Suprapubic skin (tissue), 4 donors: ENCODE results near the gene MIB2.

Experiments used
- CTCF ChIP-seq, 2 donors: fragments of 200-600 bp in 1 of 2; fragments of 450-650 bp in 1 of 2; sonication (generic) in 1 of 2; IDR thresholded peaks; one replicate each; pipeline ENCODE4 v1.5.1; 2016 to 2019; ENCODE audit warnings: antibody characterized with exemption in 2 of 2, mild to moderate bottlenecking in 1 of 2, moderate library complexity in 1 of 2
- EP300 ChIP-seq: sonication (generic); formaldehyde crosslinking; IDR thresholded peaks from one replicate; pipeline ENCODE4 v1.6.1; 2017; ENCODE audit warnings: antibody characterized with exemption
- POLR2A ChIP-seq, 2 donors: fragments of 450-650 bp; IDR thresholded peaks; one replicate each; pipeline ENCODE4 v1.6.1; 2017; ENCODE audit warnings: antibody characterized with exemption in 2 of 2, mild to moderate bottlenecking in 2 of 2, moderate library complexity in 2 of 2
- POLR2AphosphoS5 ChIP-seq, 3 donors: sonication (generic); formaldehyde crosslinking; IDR thresholded peaks; one replicate each; pipeline ENCODE4 v1.6.1; 2017; ENCODE audit warnings: antibody characterized with exemption in 3 of 3

DNA sequence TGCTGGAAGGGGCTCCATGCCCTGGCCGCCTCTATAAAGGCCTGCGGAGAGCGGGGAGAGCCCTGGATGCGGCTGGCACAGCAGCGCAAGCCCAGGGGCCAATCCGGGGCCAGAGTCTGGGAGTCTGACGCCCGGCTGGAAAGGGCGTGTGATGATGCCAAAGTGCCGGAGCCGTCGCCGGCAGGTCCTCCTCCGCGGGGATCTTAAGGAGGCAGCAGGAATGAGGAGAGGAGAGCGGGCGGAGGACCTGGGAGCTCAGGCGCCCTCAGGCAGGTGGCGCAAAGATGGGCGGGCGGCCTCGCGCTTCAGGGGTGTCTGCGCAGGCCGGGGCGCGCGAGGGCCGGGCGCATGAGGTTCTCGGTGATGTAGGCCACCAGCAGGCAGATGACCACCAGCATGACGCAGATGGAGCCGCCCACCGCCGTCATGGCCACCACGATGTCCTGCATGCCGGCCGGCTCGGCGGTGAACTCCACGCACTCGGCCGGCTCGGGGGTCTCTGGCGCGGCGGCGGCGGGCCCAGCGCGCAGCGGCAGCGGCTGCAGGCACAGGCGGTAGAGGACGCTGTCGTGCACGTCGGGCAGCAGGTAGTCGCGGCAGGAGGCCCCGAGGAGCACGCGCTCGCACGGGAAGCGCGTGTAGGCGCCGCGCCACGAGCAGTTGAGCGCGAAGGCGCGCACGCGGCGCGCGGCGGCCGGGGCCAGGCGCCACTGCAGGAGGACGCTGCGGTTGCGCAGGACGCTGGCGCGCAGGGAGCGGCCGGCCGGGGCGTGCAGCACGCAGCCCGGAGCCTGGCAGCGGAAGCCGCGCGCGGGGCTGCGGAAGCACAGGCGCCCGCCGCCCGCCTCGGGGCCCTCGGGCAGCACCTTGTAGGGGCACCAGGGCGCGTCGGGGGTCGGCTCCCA, 16.0 kb upstream of the MIB2 start:
- TF ChIP-seq POLR2A (IDR thresholded peaks at IDR 0.05), result no peak
- peak in 1 of 2 donors; percentile 12 for TF ChIP-seq CTCF (IDR thresholded peaks at IDR 0.05)
- TF ChIP-seq POLR2AphosphoS5 (IDR thresholded peaks at IDR 0.05), result no peak
- no peak for TF ChIP-seq EP300
